Hepatocyte (in vitro differentiated cells): ENCODE measurements around the gene ZIM2. TPM values are rescaled to one million over a fixed set of nuclear protein-coding genes. Genes with fewer than 3 reads are reported as not detected.

Experiments
- DNase-seq: peaks from one replicate; pipeline ENCODE4 v3.0.0-alpha.2; 2016; ENCODE audit warnings: low spot score
- H2AFZ ChIP-seq: fragments of 200-600 bp; sonication (generic); 2 replicates; pipeline ENCODE4 v1.6.0; 2016; ENCODE audit warnings: antibody characterized with exemption, mild to moderate bottlenecking
- H3K27ac ChIP-seq: fragments of 200-600 bp; sonication (generic); 2 replicates; pipeline ENCODE4 v1.5.1; 2016; ENCODE audit warnings: mild to moderate bottlenecking
- H3K27me3 ChIP-seq: fragments of 200-600 bp; sonication (generic); 2 replicates; pipeline ENCODE4 v1.6.1; 2016
- H3K36me3 ChIP-seq: fragments of 200-600 bp; sonication (generic); replicated peaks from 2 replicates; pipeline ENCODE4 v1.5.1; 2016; ENCODE audit warnings: low read depth; ENCODE audit not compliant: insufficient read depth
- H3K4me1 ChIP-seq: fragments of 200-600 bp; sonication (generic); 2 replicates; pipeline ENCODE4 v1.5.1; 2016; ENCODE audit warnings: mild to moderate bottlenecking, moderate library complexity; ENCODE audit not compliant: insufficient read depth
- H3K4me2 ChIP-seq: fragments of 200-600 bp; sonication (generic); 2 replicates; pipeline ENCODE4 v1.6.0; 2016
- H3K4me3 ChIP-seq: fragments of 200-600 bp; sonication (generic); 2 replicates; pipeline ENCODE4 v1.5.1; 2016; ENCODE audit warnings: mild to moderate bottlenecking
- H3K79me2 ChIP-seq: fragments of 200-600 bp; sonication (generic); 2 replicates; pipeline ENCODE4 v1.6.0; 2017; ENCODE audit warnings: mild to moderate bottlenecking
- H3K9me2 ChIP-seq: fragments of 200-600 bp; sonication (generic); replicated peaks from 2 replicates; pipeline ENCODE4 v1.6.0; 2017; ENCODE audit warnings: mild to moderate bottlenecking; ENCODE audit not compliant: insufficient read depth
- H3K9me3 ChIP-seq: fragments of 200-600 bp; sonication (generic); 2 replicates; pipeline ENCODE4 v1.5.1; 2016; ENCODE audit warnings: low read depth, mild to moderate bottlenecking
- H4K20me1 ChIP-seq: fragments of 200-600 bp; sonication (generic); 2 replicates; pipeline ENCODE4 v1.6.0; 2016; ENCODE audit warnings: mild to moderate bottlenecking; ENCODE audit not compliant: insufficient read depth, poor library complexity, severe bottlenecking
- EZH2 ChIP-seq: fragments of 200-600 bp; sonication (generic); IDR thresholded peaks from 2 replicates; pipeline ENCODE4 v1.6.1; 2016; ENCODE audit warnings: antibody characterized with exemption, mild to moderate bottlenecking, borderline replicate concordance
- EZH2phosphoT487 ChIP-seq: fragments of 200-600 bp; sonication (generic); IDR thresholded peaks from one replicate; pipeline ENCODE4 v1.6.1; 2018; ENCODE audit warnings: antibody characterized with exemption, mild to moderate bottlenecking, low read depth, moderate library complexity; ENCODE audit not compliant: unreplicated experiment, severe bottlenecking
- WGBS: methylation state at CpG from one replicate; pipeline ENCODE4 v1.1.6; 2016; ENCODE audit warnings: low lambda C conversion rate; ENCODE audit errors: missing lambda C conversion rate; 5-methylcytosine and 5-hydroxymethylcytosine counted together
- polyA plus RNA-seq: library from polyadenylated mRNA; unstranded; fragments of >200 nt; fragmentation: Nextera tagmentation; extraction: Ambion mirVana; gene quantifications from 2 replicates; pipeline ENCODE4 v1.2.1, GENCODE V29; 2016
- total RNA-seq: library from RNA; depleted of rRNA; stranded (reverse); fragments of >200 nt; gene quantifications from 2 replicates; pipeline ENCODE4 v1.2.3, GENCODE V29; 2014
- TF ChIP-seq, protein P1 (sequence below): fragments of 200-600 bp; sonication (generic); IDR thresholded peaks from 2 replicates; pipeline ENCODE4 v1.5.1; 2016; ENCODE audit warnings: antibody characterized with exemption, mild to moderate bottlenecking; ENCODE audit not compliant: poor library complexity

The ZIM2 gene
- total and polyA plus RNA-seq, 2 experiments from 2014 or later: not detected

DNA sequence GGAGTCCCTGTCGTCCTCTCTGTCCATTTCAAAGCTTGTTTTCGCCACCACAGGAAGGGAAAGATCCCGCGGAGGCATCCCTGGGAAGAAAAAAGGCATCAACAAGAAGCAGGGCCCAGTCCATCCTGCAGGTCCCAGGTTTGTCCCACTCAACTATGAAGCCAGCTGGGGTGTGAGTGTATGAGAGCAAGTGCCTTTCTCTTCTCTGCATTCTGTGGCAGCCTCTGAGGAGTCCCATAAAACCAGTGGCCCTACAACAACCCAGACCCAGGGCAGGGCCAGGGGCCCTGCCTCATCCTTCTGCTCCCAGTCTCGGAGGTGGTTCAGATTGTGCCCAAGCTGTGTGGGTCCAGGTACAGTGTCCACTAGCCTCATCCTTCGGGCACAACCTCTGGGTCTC is 18.9 kb downstream of the ZIM2 start:
- Histone ChIP-seq H3K4me3 (no peak overlapping the region), H3K9me3 (no peaks in the 10 kb centered on the region), H3K36me3 (no peaks in the 10 kb centered on the region), H3K4me1 (no peaks in the 10 kb centered on the region), H3K4me2 (no peak overlapping the region), H4K20me1 (no peaks in the 10 kb centered on the region), H3K79me2 (no peaks in the 10 kb centered on the region), H3K9me2 (no peaks in the 10 kb centered on the region), H3K27ac (no peak overlapping the region), H2AFZ (no peak overlapping the region), H3K27me3 (no peaks in the 10 kb centered on the region)
- no peak for DNase-seq
- TF ChIP-seq EZH2phosphoT487 (no peak), EZH2 (no peak)
- TF ChIP-seq, protein P1, sequence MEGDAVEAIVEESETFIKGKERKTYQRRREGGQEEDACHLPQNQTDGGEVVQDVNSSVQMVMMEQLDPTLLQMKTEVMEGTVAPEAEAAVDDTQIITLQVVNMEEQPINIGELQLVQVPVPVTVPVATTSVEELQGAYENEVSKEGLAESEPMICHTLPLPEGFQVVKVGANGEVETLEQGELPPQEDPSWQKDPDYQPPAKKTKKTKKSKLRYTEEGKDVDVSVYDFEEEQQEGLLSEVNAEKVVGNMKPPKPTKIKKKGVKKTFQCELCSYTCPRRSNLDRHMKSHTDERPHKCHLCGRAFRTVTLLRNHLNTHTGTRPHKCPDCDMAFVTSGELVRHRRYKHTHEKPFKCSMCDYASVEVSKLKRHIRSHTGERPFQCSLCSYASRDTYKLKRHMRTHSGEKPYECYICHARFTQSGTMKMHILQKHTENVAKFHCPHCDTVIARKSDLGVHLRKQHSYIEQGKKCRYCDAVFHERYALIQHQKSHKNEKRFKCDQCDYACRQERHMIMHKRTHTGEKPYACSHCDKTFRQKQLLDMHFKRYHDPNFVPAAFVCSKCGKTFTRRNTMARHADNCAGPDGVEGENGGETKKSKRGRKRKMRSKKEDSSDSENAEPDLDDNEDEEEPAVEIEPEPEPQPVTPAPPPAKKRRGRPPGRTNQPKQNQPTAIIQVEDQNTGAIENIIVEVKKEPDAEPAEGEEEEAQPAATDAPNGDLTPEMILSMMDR: no peak
- WGBS: 48% methylated on average over 6 of the region's 6 CpGs

DNA sequence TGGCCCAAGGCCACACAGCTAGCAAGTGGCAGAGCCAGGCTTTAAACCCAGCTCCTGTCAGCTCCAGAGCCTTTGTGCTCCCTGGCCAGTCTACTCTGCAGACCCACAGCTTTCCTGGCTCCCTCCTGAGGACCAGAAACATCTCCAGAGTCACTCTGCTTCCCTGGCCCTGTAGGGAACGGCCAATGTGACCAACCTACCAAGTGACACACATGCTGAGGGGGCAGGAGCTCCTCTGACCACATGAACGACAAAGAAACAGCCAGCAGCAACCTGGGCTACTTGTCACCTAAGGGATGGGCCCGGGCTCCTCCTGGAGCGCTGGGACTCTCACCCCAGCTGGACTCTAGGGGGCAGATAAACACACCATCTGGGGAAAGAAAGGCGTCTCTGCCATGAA is 19.3 kb downstream of the ZIM2 start:
- Histone ChIP-seq H3K36me3 (no peaks in the 10 kb centered on the region), H4K20me1 (no peaks in the 10 kb centered on the region)
- 44% methylated on average over 5 of the region's 5 CpGs for WGBS

DNA sequence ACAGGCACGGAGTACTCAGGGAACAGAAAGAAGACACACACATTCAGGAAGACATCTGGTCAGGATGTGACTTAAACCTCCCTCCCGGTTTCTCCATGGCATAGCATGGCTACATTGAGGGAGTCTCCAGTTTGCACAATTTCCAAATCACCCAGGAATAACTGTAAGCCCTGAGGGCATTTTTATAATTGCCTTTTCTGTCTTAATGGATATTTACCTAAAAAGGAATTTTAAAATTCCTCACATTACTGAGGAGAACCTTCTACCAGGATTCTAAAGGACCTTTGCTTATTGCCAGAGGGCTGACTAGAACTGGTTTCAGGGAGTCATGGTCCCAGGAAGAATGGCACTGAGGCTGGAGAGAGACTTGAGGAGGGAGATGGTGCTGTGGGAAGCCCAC is 21.4 kb downstream of the ZIM2 start:
- Histone ChIP-seq H3K4me1 (no peaks in the 10 kb centered on the region), H3K4me3 (no peak overlapping the region), H3K9me2 (no peaks in the 10 kb centered on the region), H3K9me3 (no peaks in the 10 kb centered on the region), H3K36me3 (no peaks in the 10 kb centered on the region), H3K27me3 (no peaks in the 10 kb centered on the region), H4K20me1 (no peaks in the 10 kb centered on the region), H3K27ac (no peak overlapping the region), H2AFZ (no peak overlapping the region), H3K79me2 (no peaks in the 10 kb centered on the region), H3K4me2 (no peak overlapping the region)
- TF ChIP-seq EZH2 (no peak), EZH2phosphoT487 (no peak)
- TF ChIP-seq, protein P1: no peak
- DNase-seq: no peak
- WGBS: 45% methylated on average over 2 of the region's 2 CpGs

More for the DNA sequence above, 19.3 kb downstream of the ZIM2 start:
- Histone ChIP-seq H3K4me2 (no peak overlapping the region), H3K27me3 (no peaks in the 10 kb centered on the region), H3K4me3 (no peak overlapping the region), H3K79me2 (no peaks in the 10 kb centered on the region), H3K27ac (no peak overlapping the region), H3K9me2 (no peaks in the 10 kb centered on the region), H3K9me3 (no peaks in the 10 kb centered on the region), H3K4me1 (no peaks in the 10 kb centered on the region), H2AFZ (no peak overlapping the region)
- no peak for TF ChIP-seq EZH2
- TF ChIP-seq EZH2phosphoT487: no peak
- TF ChIP-seq, protein P1: no peak
- DNase-seq: no peak

DNA sequence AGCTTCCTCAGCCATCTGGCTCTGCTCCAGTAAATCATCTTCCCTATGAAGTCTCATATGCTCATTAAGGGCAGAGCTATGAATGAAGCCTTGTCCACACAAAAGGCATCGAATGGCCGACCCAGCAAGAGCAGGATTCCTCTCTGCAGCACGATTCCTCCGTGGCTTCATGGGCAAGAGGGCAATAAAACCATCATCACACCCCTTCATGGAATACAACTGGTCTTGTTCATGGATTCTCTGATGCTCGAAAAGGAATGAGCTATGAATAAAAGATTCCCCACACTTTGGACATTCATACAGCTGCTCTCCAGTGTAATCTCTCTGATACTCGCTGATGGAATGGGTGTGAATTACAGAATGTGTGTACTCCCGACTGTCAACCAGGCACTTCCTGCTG is 25.9 kb downstream of the ZIM2 start:
- H3K9me3 ChIP-seq: no peaks in the 10 kb centered on the region
- DNase-seq: no peak
- no peaks in the 10 kb centered on the region for H3K4me1 ChIP-seq
- no peaks in the 10 kb centered on the region for H4K20me1 ChIP-seq
- H2AFZ ChIP-seq: no peak overlapping the region
- no peaks in the 10 kb centered on the region for H3K36me3 ChIP-seq
- H3K9me2 ChIP-seq: no peaks in the 10 kb centered on the region
- no peak overlapping the region for H3K27ac ChIP-seq
- TF ChIP-seq, protein P1: no peak
- TF ChIP-seq EZH2phosphoT487: no peak
- TF ChIP-seq EZH2: no peak
- H3K27me3 ChIP-seq: no peaks in the 10 kb centered on the region
- H3K79me2 ChIP-seq: no peaks in the 10 kb centered on the region
- 54% methylated on average over 7 of the region's 7 CpGs for WGBS
- H3K4me2 ChIP-seq: no peak overlapping the region
- no peak overlapping the region for H3K4me3 ChIP-seq
